HEK293 (cell line): ENCODE results near the gene PKM.

Experiments
- KLF1 ChIP-seq: fragments of 450-650 bp; formaldehyde crosslinking; IDR thresholded peaks from 2 replicates; pipeline ENCODE4 v1.5.1; 2016; ENCODE audit warnings: missing biosample characterization, missing genetic modification characterization
- KLF8 ChIP-seq: fragments of 450-650 bp; formaldehyde crosslinking; IDR thresholded peaks from 2 replicates; pipeline ENCODE4 v1.5.1; 2016; ENCODE audit warnings: missing biosample characterization, missing genetic modification characterization
- ZBTB1 ChIP-seq: fragments of 450-650 bp; formaldehyde crosslinking; IDR thresholded peaks from 2 replicates; pipeline ENCODE4 v1.5.1; 2016; ENCODE audit warnings: missing biosample characterization, missing genetic modification characterization
- ZNF155 ChIP-seq: fragments of 450-650 bp; formaldehyde crosslinking; IDR thresholded peaks from 2 replicates; pipeline ENCODE4 v1.5.1; 2016; ENCODE audit warnings: missing biosample characterization, missing genetic modification characterization
- ZNF280C ChIP-seq: fragments of 450-650 bp; formaldehyde crosslinking; IDR thresholded peaks from 2 replicates; pipeline ENCODE4 v1.5.1; 2016; ENCODE audit warnings: missing biosample characterization, missing genetic modification characterization
- ZNF513 ChIP-seq: fragments of 450-650 bp; IDR thresholded peaks from 2 replicates; pipeline ENCODE4 v1.5.1; 2018; ENCODE audit warnings: missing biosample characterization, missing genetic modification characterization
- ZNF777 ChIP-seq: fragments of 450-650 bp; formaldehyde crosslinking; IDR thresholded peaks from 2 replicates; pipeline ENCODE4 v1.5.1; 2017; ENCODE audit warnings: missing biosample characterization, missing genetic modification characterization, borderline replicate concordance

- TF ChIP-seq KLF1 (tag by site-specific recombination) (no peak), ZNF155 (tag by site-specific recombination) (no peak), ZNF280C (no peak), ZBTB1 (no peak), ZNF513 (no peak), KLF8 (tag by site-specific recombination) (no peak), ZNF777 (tag by site-specific recombination) (no peak)
Measured at GRCh38 chr15:72199205-72199515, 31.8 kb downstream of the PKM start.
